Epidermal melanocyte (primary cell): ENCODE data around the gene RASSF8.
"Not testable (repeated sequence)": the region's sequence is repeated elsewhere in the genome, so short reads cannot be mapped to it uniquely, and the experiment has no call there.

Experiments
- DNase-seq: peaks from one replicate; pipeline ENCODE4 v3.0.0; 2011; ENCODE audit warnings: low spot score; ENCODE audit not compliant: insufficient read length

Gene RASSF8

DNA sequence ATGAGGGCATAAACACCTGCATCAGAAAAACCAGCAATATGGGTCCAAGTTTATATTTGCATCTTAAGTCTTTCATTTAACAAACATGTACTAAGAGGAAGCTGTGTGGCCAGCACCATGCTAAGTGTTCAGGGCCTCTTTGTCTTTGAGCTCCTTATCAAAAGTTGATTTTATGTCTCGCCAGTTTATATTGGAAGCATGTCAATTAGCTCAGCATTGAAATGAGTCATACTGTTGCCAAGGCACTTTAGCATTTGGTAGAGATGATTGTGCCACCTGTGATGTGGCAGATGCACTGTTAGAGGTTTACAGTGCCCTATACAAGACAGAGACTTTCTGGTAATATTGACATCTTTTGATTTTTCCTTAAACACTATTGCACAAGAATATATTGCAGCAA is 97.9 kb downstream of the RASSF8 start:
- DNase-seq, result no peak

DNA sequence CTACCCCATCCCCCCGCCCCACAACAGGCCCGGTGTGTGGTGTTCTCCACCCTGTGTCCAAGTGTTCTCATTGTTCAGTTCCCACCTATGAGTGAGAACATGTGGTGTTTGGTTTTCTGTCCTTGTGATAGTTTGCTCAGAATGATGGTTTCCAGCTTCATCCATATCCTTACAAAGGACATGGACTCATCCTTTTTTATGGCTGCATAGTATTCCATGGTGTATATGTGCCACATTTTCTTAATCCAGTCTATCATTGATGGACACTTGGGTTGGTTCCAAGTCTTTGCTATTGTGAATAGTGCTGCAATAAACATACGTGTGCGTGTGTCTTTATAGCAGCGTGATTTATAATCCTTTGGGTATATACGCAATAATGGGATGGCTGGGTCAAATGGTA is 98.8 kb downstream of the RASSF8 start:
- not testable (repeated sequence) for DNase-seq

GRCh38 chr12:26058308-26058707 is 99.8 kb downstream of the RASSF8 start:
- DNase-seq, result no peak

DNA sequence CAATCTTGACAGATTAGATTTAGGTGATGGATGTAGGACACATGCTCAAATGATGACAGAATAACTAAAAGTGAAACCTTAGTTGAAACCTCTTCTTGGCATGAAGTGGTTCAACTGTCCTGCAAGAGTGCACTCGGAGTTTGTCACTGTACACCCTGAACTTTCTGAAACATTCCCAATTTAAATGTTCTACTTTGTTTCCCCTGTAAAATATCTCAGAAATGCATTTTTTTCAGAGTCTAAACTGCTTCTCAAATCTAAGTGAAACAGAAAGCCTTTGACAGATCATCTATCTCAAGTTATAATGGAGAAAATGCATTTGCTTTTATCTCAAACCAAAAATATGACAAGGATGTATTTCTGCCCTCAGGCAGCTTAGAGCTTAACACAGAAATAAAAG is 100.3 kb downstream of the RASSF8 start:
- DNase-seq, result no peak

DNA sequence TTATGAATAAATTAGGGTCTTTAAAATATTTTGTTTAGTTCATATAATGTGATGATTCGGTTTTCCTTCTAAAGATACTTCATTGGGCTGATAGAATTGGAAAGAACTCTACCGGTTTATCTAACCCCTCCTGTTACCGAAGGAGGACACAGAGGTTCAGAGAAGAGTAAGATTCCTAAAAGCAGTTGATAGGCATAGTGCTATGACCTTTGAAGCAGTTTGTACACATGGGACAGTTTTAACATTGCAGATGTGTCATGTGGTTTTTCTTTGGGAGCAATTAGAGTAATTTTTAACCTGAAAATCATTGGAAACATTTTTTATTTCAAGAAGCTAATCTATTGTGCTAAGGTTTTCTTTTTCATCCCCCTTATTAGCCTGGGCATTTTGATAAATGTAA is 103.5 kb downstream of the RASSF8 start:
- no peak for DNase-seq

GRCh38 chr12:26062566-26062965 is 104.1 kb downstream of the RASSF8 start:
- no peak for DNase-seq

- DNase-seq, result no peak
These were observed 107.0 kb downstream of the RASSF8 start for GRCh38 chr12:26065451-26065850.

GRCh38 chr12:26068503-26068902 is 110.0 kb downstream of the RASSF8 start:
- DNase-seq, result no peak

GRCh38 chr12:26069796-26070195 is 111.3 kb downstream of the RASSF8 start:
- no peak for DNase-seq

- DNase-seq, result no peak
These were observed 119.6 kb downstream of the RASSF8 start for GRCh38 chr12:26077915-26078702.

- DNase-seq, result no peak
These were observed 122.4 kb downstream of the RASSF8 start for GRCh38 chr12:26080911-26081310.

- no peak for DNase-seq
These were observed 128.5 kb downstream of the RASSF8 start for GRCh38 chr12:26086936-26087335.

GRCh38 chr12:26088998-26089397 is 130.5 kb downstream of the RASSF8 start:
- DNase-seq, result no peak

DNA sequence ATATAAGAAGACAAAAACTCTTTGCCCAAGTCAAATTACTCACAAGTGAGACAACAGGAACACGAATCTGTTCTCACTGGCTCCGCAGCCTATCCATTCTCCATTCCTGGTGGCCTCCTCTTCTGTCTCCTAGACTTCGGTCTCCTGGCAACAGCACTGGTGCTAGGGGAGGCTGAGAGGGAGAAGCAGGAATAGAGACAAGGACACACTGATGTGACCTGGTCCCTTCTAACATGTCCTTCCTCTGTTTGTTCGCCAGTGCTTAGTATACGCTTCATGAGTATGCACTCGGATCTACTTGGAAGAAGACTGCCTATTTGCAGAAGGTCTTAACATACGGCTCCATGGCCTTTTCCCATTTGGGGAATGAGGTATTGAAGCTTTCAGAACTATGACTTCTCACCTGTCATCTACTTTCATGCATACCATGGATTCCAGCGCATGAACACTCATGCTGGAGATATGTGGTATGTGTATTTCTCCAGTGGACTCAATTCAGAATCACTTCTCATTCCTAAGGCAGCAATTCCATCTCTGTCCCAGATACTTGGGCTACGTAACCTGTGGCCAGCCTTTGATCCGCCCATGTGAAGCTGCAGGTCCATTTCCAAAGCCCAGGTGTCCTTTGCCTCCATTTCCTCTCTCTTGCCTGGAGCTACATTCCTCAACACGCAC is 132.5 kb downstream of the RASSF8 start:
- no peak for DNase-seq

- DNase-seq, result no peak
These were observed 133.3 kb downstream of the RASSF8 start for GRCh38 chr12:26091822-26092221.

- no peak for DNase-seq
These were observed 134.0 kb downstream of the RASSF8 start for GRCh38 chr12:26092346-26093105.

DNA sequence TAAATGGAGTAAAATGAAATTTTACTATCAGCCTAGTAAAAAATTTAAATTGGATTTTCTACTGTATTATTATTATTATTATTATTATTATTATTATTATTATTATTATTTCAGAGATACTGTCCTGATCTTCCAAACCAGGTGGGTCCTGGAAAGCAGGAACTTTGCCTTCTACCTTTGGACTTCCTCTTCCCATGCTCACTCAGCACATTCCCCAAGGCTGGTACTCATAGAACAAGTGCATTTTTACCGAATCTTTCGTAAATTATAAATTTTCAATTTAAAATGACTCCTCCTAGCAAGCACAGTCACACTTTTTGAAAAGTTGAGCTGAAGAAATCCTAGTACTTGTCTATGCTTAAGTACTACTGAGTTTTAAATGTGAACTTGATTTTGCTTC is 136.7 kb downstream of the RASSF8 start:
- DNase-seq, result no peak

DNA sequence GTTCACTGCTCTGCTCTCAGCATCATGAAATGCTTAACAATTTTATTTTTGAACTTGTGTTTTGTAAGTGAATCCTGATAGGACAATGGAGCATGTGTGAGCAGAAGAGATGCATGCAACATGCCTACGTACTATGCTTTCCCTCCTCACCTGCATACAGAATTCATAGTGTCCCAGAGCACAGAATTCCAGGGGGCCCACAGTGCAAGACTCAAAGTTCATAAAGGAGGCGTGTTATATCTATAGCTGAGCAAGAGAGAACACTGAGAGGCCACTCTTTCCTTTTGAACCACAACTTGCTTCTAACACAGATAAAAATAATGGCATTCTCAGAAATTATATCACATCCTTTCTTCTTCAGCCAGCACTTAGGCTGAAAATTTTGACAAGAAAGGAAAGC is 137.6 kb downstream of the RASSF8 start:
- no peak for DNase-seq

GRCh38 chr12:26097046-26097878 is 138.8 kb downstream of the RASSF8 start:
- DNase-seq, result peak; percentile 75

DNA sequence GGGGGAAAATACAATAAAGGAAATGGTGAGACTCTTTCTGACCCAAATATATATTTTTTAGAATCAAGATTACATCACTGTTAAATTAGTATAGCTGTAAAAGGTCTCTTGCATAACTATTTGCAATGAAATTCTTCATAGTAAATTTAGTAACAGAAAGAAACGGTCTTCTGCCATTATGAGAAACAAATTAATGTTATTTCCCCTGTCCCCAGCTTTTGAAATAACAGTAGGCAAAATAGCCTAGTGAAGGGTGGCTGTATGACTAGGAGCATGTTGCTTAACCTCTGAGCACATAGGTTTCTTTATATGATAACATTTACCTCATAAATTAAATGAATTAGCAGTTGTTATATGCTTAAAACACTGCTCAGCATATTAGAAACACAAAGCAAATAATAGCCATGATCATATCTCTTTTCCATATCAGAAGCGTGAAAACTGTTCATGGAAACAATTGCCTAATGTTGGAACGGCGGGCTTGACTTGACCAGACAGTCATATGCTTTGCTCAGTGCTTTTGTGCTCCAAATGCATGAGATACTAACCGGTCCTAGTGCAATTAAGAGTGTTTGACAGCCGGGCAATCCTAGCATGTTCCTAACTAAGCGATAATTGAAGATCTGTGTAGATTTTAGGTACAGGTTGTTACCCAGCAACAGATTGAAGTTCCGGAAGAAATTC is 142.3 kb downstream of the RASSF8 start:
- no peak for DNase-seq

GRCh38 chr12:26101350-26101734 is 142.9 kb downstream of the RASSF8 start:
- no peak for DNase-seq
